K562 (cell line): ENCODE results near the gene CMIP. TPM values are rescaled to one million over a fixed set of nuclear protein-coding genes. Genes with fewer than 3 reads are reported as not detected.

Source experiments
- ATAC-seq: fragments of 200-7000 bp; cut with Tn5 transposase; 3 replicates; pipeline ENCODE4 v1.9.1; 2020; ENCODE audit warnings: moderate library complexity
- BruUV-seq: library from RNA; stranded (reverse); fragments of 400-500 nt; replicated peaks from 2 replicates; lab custom pipeline; 2021; lab: Mats Ljungman, UMichigan
- CTCF ChIA-PET: fragments of 300-600 bp; formaldehyde crosslinking; extraction: SDS; loops from one replicate; lab custom pipeline; 2021; ENCODE audit warnings: low intra/inter-chr PET ratio; lab: Yijun Ruan, JAX
- POLR2A ChIA-PET: fragments of 300-600, 350-650 bp; sonication (Branson Sonifier 250); formaldehyde crosslinking; extraction: SDS; loops from one replicate; lab custom pipeline; 2021; ENCODE audit warnings: antibody characterized with exemption, inconsistent platforms; lab: Yijun Ruan, JAX
- DNase-seq, 4 experiments: peaks; one replicate each; pipeline versions ENCODE4 v3.0.0 to v3.0.0-alpha.2; 2011 to 2018; ENCODE audit warnings: low spot score in 3 of 4, mixed read lengths in 3 of 4; ENCODE audit errors: extremely low read depth in 1 of 4
- FAIRE-seq: peaks from 2 replicates; lab custom pipeline; 2011; peaks lifted over from hg19 to GRCh38; lab: Jason Lieb, UNC
- H2AFZ ChIP-seq: 2 replicates; pipeline ENCODE4 v1.6.0; 2011; ENCODE audit warnings: low read depth, low read length, control low read depth, inconsistent platforms
- H3K27ac ChIP-seq: fragments of 200-600 bp; 3 replicates; pipeline ENCODE4 v1.8.0; 2011; ENCODE audit warnings: low read depth, mild to moderate bottlenecking, control low read depth, inconsistent platforms, low read length, moderate library complexity, mixed read lengths; ENCODE audit errors: extremely low read depth
- H3K27me3 ChIP-seq, 2 experiments: fragments of 300-600 bp in 1 of 2; 2 replicates in 1 of 2; 3 replicates in 1 of 2; pipeline versions ENCODE4 v1.6.0 to v1.8.0; 2011; ENCODE audit warnings: inconsistent platforms in 2 of 2, low read length in 2 of 2, mild to moderate bottlenecking in 1 of 2, mixed read lengths in 1 of 2, moderate library complexity in 1 of 2; ENCODE audit not compliant: control insufficient read depth in 2 of 2, insufficient read depth in 2 of 2
- H3K36me3 ChIP-seq: fragments of 300-600 bp; 3 replicates; pipeline ENCODE4 v1.8.0; 2011; ENCODE audit warnings: mild to moderate bottlenecking, low read length, inconsistent platforms; ENCODE audit not compliant: control insufficient read depth, insufficient read depth
- H3K4me1 ChIP-seq, 2 experiments: fragments of 200-600 bp in 1 of 2; replicated peaks in 1 of 2; 2 replicates in 1 of 2; 3 replicates in 1 of 2; pipeline versions ENCODE4 v1.5.1 to v1.8.0; 2011; ENCODE audit warnings: inconsistent platforms in 2 of 2, low read length in 2 of 2, mild to moderate bottlenecking in 1 of 2, mixed read lengths in 1 of 2, moderate library complexity in 1 of 2; ENCODE audit not compliant: control insufficient read depth in 2 of 2, insufficient read depth in 2 of 2
- H3K4me2 ChIP-seq: 2 replicates; pipeline ENCODE4 v1.6.1; 2011; ENCODE audit warnings: low read length, control low read depth, inconsistent platforms, mixed read lengths; ENCODE audit not compliant: insufficient read depth
- H3K4me3 ChIP-seq: fragments of 200-600 bp; sonication (generic), shearing (Covaris generic); 2 replicates; pipeline ENCODE4 v1.5.1; 2016; ENCODE audit warnings: control low read depth, inconsistent platforms
- H3K79me2 ChIP-seq: fragments of 200-600 bp; 3 replicates; pipeline ENCODE4 v1.8.0; 2011; ENCODE audit warnings: low read length, inconsistent platforms; ENCODE audit not compliant: control insufficient read depth, insufficient read depth
- H3K9ac ChIP-seq, 2 experiments: 2 replicates each; pipeline versions ENCODE4 v1.6.0 to v1.6.1; 2011; ENCODE audit warnings: low read depth in 2 of 2, low read length in 2 of 2, control low read depth in 1 of 2, inconsistent platforms in 1 of 2, mild to moderate bottlenecking in 1 of 2, mixed read lengths in 1 of 2; ENCODE audit not compliant: insufficient read depth in 1 of 2
- H3K9me1 ChIP-seq: one replicate; pipeline ENCODE4 v1.6.0; 2011; ENCODE audit warnings: inconsistent platforms, mild to moderate bottlenecking, low read length, moderate library complexity; ENCODE audit not compliant: control insufficient read depth, insufficient read depth
- H3K9me3 ChIP-seq: replicated peaks from 2 replicates; pipeline ENCODE4 v1.5.1; 2011; ENCODE audit warnings: low read depth, low read length, inconsistent platforms; ENCODE audit not compliant: control insufficient read depth, insufficient read depth
- H4K20me1 ChIP-seq: replicated peaks from 2 replicates; pipeline ENCODE4 v1.6.1; 2011; ENCODE audit warnings: low read length, inconsistent platforms, mixed read lengths; ENCODE audit not compliant: control insufficient read depth, insufficient read depth
- BDP1 ChIP-seq: IDR thresholded peaks from 3 replicates; pipeline ENCODE4 v1.6.1; 2011; ENCODE audit not compliant: insufficient read length, insufficient read depth
- ETV1 ChIP-seq: fragments of 450-650 bp; conservative IDR thresholded peaks from 2 replicates; pipeline ENCODE4 v1.6.1; 2016; ENCODE audit warnings: missing genetic modification characterization, control low read depth, low read depth, missing compliant biosample characterization
- IRF2 ChIP-seq: sonication (generic); formaldehyde crosslinking; IDR thresholded peaks from 2 replicates; pipeline ENCODE4 v1.8.1; 2022; ENCODE audit warnings: mild to moderate bottlenecking, missing genetic modification reagents
- KLF6 ChIP-seq: fragments of 250-450 bp; sonication (Bioruptor Pico); IDR thresholded peaks from 2 replicates; pipeline ENCODE4 v1.4.0; 2020; ENCODE audit warnings: mild to moderate bottlenecking, moderate library complexity, borderline replicate concordance
- POLR3A ChIP-seq: IDR thresholded peaks from 2 replicates; pipeline ENCODE4 v1.6.1; 2011; ENCODE audit warnings: borderline replicate concordance, mild to moderate bottlenecking, moderate library complexity; ENCODE audit not compliant: insufficient read length, insufficient read depth; ENCODE audit errors: extremely low read depth
- PRMT5 ChIP-seq: sonication (generic); formaldehyde crosslinking; IDR thresholded peaks from 2 replicates; pipeline ENCODE4 v1.5.0; 2020; ENCODE audit warnings: missing genetic modification reagents
- SREBF1 ChIP-seq: fragments of 150-350 bp; IDR thresholded peaks from 2 replicates; pipeline ENCODE4 v1.6.1; 2014; ENCODE audit warnings: antibody characterized with exemption, low read depth, low read length, borderline replicate concordance
- TCF15 ChIP-seq: fragments of 250-450 bp; sonication (Bioruptor Pico); IDR thresholded peaks from 2 replicates; pipeline ENCODE4 v1.8.0; 2022; ENCODE audit warnings: moderate library complexity, mild to moderate bottlenecking, inconsistent platforms
- ZNF140 ChIP-seq: fragments of 250-450 bp; sonication (Bioruptor Pico); IDR thresholded peaks from 2 replicates; pipeline ENCODE4 v1.8.0; 2021; ENCODE audit warnings: moderate library complexity, mild to moderate bottlenecking, inconsistent platforms
- ZNF561 ChIP-seq: fragments of 450-650 bp; formaldehyde crosslinking; conservative IDR thresholded peaks from 2 replicates; pipeline ENCODE4 v1.4.0; 2020; ENCODE audit warnings: mild to moderate bottlenecking, moderate library complexity
- WGBS: fragments of 100-300 bp; shearing (Covaris generic); methylation state at CpG from one replicate; pipeline ENCODE4 v1.1.6; 2016; ENCODE audit warnings: low coverage, mixed read lengths; ENCODE audit not compliant: insufficient coverage; ENCODE audit errors: missing lambda C conversion rate; 5-methylcytosine and 5-hydroxymethylcytosine counted together
- in situ Hi-C: fragments of 300-500 bp; cut with MboI; formaldehyde crosslinking; loops from 4 replicates; pipeline ENCODE4 v1.15.0; 2018; ENCODE audit warnings: inconsistent platforms, mixed read lengths
- intact Hi-C: fragments of 100-400 bp; cut with micrococcal nuclease; formaldehyde crosslinking; loops from 2 replicates; pipeline ENCODE4 v1.14.2; 2022
- polyA plus RNA-seq, 8 experiments: library from polyadenylated mRNA; depleted of rRNA in 4 of 8; stranded (reverse) in 5 of 8; unstranded in 3 of 8; fragments of >200 nt; fragmentation: Nextera tagmentation in 2 of 8; fragmentation: Illumina TruSeq in 1 of 8; extraction: Ambion mirVana in 2 of 8; extraction: Trizol in 1 of 8; gene quantifications; 2 replicates each; pipeline versions ENCODE4 v1.2.1 to v1.2.3, GENCODE V29; 2011 to 2014; ENCODE audit warnings: inconsistent platforms in 1 of 8, missing spikeins in 1 of 8
- total RNA-seq, 7 experiments: library from RNA; depleted of rRNA in 6 of 7; stranded (reverse); fragments of >200 nt in 6 of 7; fragmentation: Illumina TruSeq in 2 of 7; extraction: Trizol in 2 of 7; gene quantifications; 2 replicates each; pipeline versions ENCODE4 v1.2.1 to v1.2.3, GENCODE V29; 2011 to 2021; ENCODE audit warnings: low replicate concordance in 1 of 7
- TF ChIP-seq, protein P1 (sequence below): fragments of 450-650 bp; formaldehyde crosslinking; IDR thresholded peaks from 2 replicates; pipeline ENCODE4 v1.4.0; 2020; ENCODE audit warnings: mild to moderate bottlenecking, mixed read lengths
- TF ChIP-seq, protein P2 (sequence below): fragments of 450-650 bp; conservative IDR thresholded peaks from 2 replicates; pipeline ENCODE4 v1.6.1; 2016; ENCODE audit warnings: missing genetic modification characterization, low read depth, mild to moderate bottlenecking, missing compliant biosample characterization, moderate library complexity
- TF ChIP-seq, protein P3 (sequence below): fragments of 450-650 bp; IDR thresholded peaks from 2 replicates; pipeline ENCODE4 v1.6.1; 2016

CMIP gene
- total and polyA plus RNA-seq, 9 of the 15 experiments (the other 6 are each of a cell fraction or from before 2014, with no cell fraction given): 0.94 to 82.5 (median 10.3) TPM

- TF ChIP-seq, protein P1, sequence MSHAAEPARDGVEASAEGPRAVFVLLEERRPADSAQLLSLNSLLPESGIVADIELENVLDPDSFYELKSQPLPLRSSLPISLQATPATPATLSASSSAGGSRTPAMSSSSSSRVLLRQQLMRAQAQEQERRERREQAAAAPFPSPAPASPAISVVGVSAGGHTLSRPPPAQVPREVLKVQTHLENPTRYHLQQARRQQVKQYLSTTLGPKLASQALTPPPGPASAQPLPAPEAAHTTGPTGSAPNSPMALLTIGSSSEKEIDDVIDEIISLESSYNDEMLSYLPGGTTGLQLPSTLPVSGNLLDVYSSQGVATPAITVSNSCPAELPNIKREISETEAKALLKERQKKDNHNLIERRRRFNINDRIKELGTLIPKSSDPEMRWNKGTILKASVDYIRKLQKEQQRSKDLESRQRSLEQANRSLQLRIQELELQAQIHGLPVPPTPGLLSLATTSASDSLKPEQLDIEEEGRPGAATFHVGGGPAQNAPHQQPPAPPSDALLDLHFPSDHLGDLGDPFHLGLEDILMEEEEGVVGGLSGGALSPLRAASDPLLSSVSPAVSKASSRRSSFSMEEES (CRISPR knock-in tag): no peak
Observed at GRCh38 chr16:81546781-81547180, 102.2 kb downstream of the CMIP start (continued).

- ChIA-PET POLR2A (interaction anchor here (1.1 to 1.2 kb wide), 2 partner anchors 17 to 126 kb away, joined by 3 read pairs; no protein-coding TSS in a partner anchor), CTCF (interaction anchor here (0.6 kb wide), 1 partner anchor 25 kb away, joined by 6 read pairs; no protein-coding TSS in a partner anchor)
- intact Hi-C loops (no loop called here), in situ Hi-C loops (no loop called here)
- H3K4me2 ChIP-seq: no peak overlapping the region
- no peak overlapping the region for H3K4me3 ChIP-seq
- no TSS peak for BruUV-seq
- H3K36me3 ChIP-seq: no peaks in the 10 kb centered on the region
- H2AFZ ChIP-seq: no peak overlapping the region
- H3K9me3 ChIP-seq: no peaks in the 10 kb centered on the region
- no peak for DNase-seq
- peaks cover 15% of the 10 kb centered on the region for H3K9me1 ChIP-seq
- no peak overlapping the region for H3K27ac ChIP-seq
- TF ChIP-seq KLF6 (CRISPR knock-in tag) (no peak), BDP1 (no peak), PRMT5 (CRISPR knock-in tag) (no peak), SREBF1 (no peak), ZNF561 (CRISPR knock-in tag) (no peak), POLR3A (no peak), TCF15 (CRISPR knock-in tag) (no peak), ZNF140 (CRISPR knock-in tag) (no peak), IRF2 (CRISPR knock-in tag) (no peak), ETV1 (tag) (no peak)
- TF ChIP-seq, protein P2, sequence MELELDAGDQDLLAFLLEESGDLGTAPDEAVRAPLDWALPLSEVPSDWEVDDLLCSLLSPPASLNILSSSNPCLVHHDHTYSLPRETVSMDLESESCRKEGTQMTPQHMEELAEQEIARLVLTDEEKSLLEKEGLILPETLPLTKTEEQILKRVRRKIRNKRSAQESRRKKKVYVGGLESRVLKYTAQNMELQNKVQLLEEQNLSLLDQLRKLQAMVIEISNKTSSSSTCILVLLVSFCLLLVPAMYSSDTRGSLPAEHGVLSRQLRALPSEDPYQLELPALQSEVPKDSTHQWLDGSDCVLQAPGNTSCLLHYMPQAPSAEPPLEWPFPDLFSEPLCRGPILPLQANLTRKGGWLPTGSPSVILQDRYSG (tag): no peak
- TF ChIP-seq, protein P3, sequence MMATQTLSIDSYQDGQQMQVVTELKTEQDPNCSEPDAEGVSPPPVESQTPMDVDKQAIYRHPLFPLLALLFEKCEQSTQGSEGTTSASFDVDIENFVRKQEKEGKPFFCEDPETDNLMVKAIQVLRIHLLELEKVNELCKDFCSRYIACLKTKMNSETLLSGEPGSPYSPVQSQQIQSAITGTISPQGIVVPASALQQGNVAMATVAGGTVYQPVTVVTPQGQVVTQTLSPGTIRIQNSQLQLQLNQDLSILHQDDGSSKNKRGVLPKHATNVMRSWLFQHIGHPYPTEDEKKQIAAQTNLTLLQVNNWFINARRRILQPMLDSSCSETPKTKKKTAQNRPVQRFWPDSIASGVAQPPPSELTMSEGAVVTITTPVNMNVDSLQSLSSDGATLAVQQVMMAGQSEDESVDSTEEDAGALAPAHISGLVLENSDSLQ: no peak
- peaks cover 94% of the 10 kb centered on the region for H3K79me2 ChIP-seq
- H3K27me3 ChIP-seq: no peaks in the 10 kb centered on the region
- peaks cover 43% of the 10 kb centered on the region for H4K20me1 ChIP-seq
- peaks cover 16 to 30% of the 10 kb centered on the region in 2 experiments for H3K4me1 ChIP-seq
- H3K9ac ChIP-seq: peak overlapping the region in 1 of 2 experiments; percentile 62; a peak in 1 of 4 replicates
- 81% methylated on average over 13 of the region's 15 CpGs for WGBS
- ATAC-seq: no peak
- FAIRE-seq: no peak
Observed at GRCh38 chr16:81547194-81547938, 102.8 kb downstream of the CMIP start.
